ENCODE measurements around the gene PRDM16.

DNA sequence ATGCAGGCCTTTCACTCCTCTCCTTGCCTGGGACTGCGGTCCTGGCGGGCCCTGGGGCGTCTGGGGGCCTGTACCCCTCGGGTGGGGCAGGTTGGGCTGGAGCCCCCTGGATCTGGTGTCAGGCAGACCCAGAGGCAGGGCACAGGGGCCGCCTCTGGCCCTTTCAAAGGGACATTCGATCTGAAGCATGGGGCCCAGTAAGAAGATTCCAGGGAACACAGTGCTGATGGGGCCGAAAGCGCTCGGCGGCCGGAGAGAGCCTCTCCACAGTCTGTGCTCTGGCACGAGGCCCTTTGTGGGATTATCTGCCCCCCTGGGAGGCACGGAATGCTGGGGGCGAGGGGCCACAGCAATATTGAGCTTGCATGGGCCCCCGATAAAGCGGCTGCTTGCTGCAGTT, 15.2 kb downstream of the PRDM16 start:
- TF ChIP-seq, protein P1, sequence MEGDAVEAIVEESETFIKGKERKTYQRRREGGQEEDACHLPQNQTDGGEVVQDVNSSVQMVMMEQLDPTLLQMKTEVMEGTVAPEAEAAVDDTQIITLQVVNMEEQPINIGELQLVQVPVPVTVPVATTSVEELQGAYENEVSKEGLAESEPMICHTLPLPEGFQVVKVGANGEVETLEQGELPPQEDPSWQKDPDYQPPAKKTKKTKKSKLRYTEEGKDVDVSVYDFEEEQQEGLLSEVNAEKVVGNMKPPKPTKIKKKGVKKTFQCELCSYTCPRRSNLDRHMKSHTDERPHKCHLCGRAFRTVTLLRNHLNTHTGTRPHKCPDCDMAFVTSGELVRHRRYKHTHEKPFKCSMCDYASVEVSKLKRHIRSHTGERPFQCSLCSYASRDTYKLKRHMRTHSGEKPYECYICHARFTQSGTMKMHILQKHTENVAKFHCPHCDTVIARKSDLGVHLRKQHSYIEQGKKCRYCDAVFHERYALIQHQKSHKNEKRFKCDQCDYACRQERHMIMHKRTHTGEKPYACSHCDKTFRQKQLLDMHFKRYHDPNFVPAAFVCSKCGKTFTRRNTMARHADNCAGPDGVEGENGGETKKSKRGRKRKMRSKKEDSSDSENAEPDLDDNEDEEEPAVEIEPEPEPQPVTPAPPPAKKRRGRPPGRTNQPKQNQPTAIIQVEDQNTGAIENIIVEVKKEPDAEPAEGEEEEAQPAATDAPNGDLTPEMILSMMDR (conservative IDR thresholded peaks at IDR 0.05; ENCODE audit: low read length): no peak
- no peak for TF ChIP-seq EZH2phosphoT487 (IDR thresholded peaks at IDR 0.05; ENCODE audit: borderline replicate concordance, low read depth, low read length)
